CD4-positive, alpha-beta T cell (primary cell): ENCODE results near the gene NOPCHAP1. TPM values are rescaled to one million over a fixed set of nuclear protein-coding genes. Genes with fewer than 3 reads are reported as not detected.

Experiments
- ATAC-seq: fragments of 200-7000 bp; cut with Tn5 transposase; one replicate; pipeline ENCODE4 v1.10.0; 2022; ENCODE audit warnings: mild to moderate bottlenecking; ENCODE audit not compliant: poor library complexity
- CTCF ChIA-PET: fragments of 350-600 bp; sonication (Branson Sonifier 250); formaldehyde crosslinking; loops from one replicate; lab custom pipeline; 2021; ENCODE audit warnings: antibody characterized with exemption, inconsistent platforms; lab: Charles Lee
- POLR2A ChIA-PET: fragments of 350-600 bp; sonication (Branson Sonifier 250); formaldehyde crosslinking; loops from one replicate; lab custom pipeline; 2021; ENCODE audit warnings: antibody characterized with exemption, inconsistent platforms; lab: Charles Lee
- DNase-seq, 14 experiments: peaks; one replicate each; pipeline ENCODE4 v3.0.0-alpha.2; 2013 to 2020; ENCODE audit warnings: mixed read lengths in 2 of 14
- H3K27ac ChIP-seq, 2 donors: one replicate each; pipeline versions ENCODE4 v1.5.1 to v1.7.0; 2013; ENCODE audit warnings: low read length in 2 of 2, low read depth in 1 of 2, mild to moderate bottlenecking in 1 of 2
- H3K27me3 ChIP-seq, 2 experiments: 1 replicate in 1 of 2; 2 replicates in 1 of 2; pipeline versions ENCODE4 v1.6.1 to v1.7.0; 2013; ENCODE audit warnings: low read length in 2 of 2, control low read depth in 1 of 2, mild to moderate bottlenecking in 1 of 2, moderate library complexity in 1 of 2; ENCODE audit not compliant: insufficient read depth in 2 of 2, control insufficient read depth in 1 of 2
- H3K36me3 ChIP-seq: one replicate; pipeline ENCODE4 v1.6.1; 2013; ENCODE audit warnings: low read length, control low read depth; ENCODE audit not compliant: insufficient read depth
- H3K4me1 ChIP-seq: one replicate; pipeline ENCODE4 v1.6.1; 2013; ENCODE audit warnings: low read length, control low read depth; ENCODE audit not compliant: insufficient read depth
- H3K4me3 ChIP-seq: one replicate; pipeline ENCODE4 v1.5.1; 2013; ENCODE audit warnings: mild to moderate bottlenecking, low read length, moderate library complexity
- H3K9me3 ChIP-seq, 2 experiments: 1 replicate in 1 of 2; 2 replicates in 1 of 2; pipeline versions ENCODE4 v1.6.1 to v1.7.0; 2013; ENCODE audit warnings: low read length in 2 of 2, mild to moderate bottlenecking in 2 of 2, control low read depth in 1 of 2, moderate library complexity in 1 of 2; ENCODE audit not compliant: control insufficient read depth in 1 of 2, insufficient read depth in 1 of 2
- H3K27ac Mint-ChIP-seq: one replicate; pipeline ENCODE4 v1.8.0; 2020; ENCODE audit warnings: mixed read lengths
- H3K27me3 Mint-ChIP-seq: one replicate; pipeline ENCODE4 v1.8.0; 2021; ENCODE audit warnings: mixed read lengths
- H3K36me3 Mint-ChIP-seq: one replicate; pipeline ENCODE4 v1.8.0; 2021; ENCODE audit warnings: low read depth, mixed read lengths
- H3K4me1 Mint-ChIP-seq: one replicate; pipeline ENCODE4 v1.8.0; 2021; ENCODE audit warnings: low read depth, mixed read lengths
- H3K4me3 Mint-ChIP-seq: one replicate; pipeline ENCODE4 v1.8.0; 2020; ENCODE audit warnings: mild to moderate bottlenecking, mixed read lengths
- H3K9me3 Mint-ChIP-seq: one replicate; pipeline ENCODE4 v1.8.0; 2020; ENCODE audit warnings: mixed read lengths
- intact Hi-C, 2 experiments: fragments of 100-400 bp; cut with DNase I in 1 of 2; cut with micrococcal nuclease in 1 of 2; formaldehyde crosslinking; loops; one replicate each; pipeline versions ENCODE4 v1.15.1 to v1.9.0; 2023 to 2025; cut with DNase I, micrococcal nuclease
- polyA plus RNA-seq, 2 donors: library from polyadenylated mRNA; unstranded; fragments of 120-200 nt; gene quantifications; one replicate each; pipeline ENCODE4 v1.2.1, GENCODE V29; 2013
- total RNA-seq, 174 experiments: library from RNA in 2 of 174; stranded (reverse) in 2 of 174; gene quantifications; one replicate each; pipeline ENCODE4 v1.2.3 and lab custom pipeline; 2021 to 2026
- TF ChIP-seq, protein P1 (sequence below): fragments of 200-600 bp; IDR thresholded peaks from one replicate; pipeline ENCODE4 v1.8.0; 2022; ENCODE audit warnings: antibody characterized with exemption, mild to moderate bottlenecking

The NOPCHAP1 gene, protein sequence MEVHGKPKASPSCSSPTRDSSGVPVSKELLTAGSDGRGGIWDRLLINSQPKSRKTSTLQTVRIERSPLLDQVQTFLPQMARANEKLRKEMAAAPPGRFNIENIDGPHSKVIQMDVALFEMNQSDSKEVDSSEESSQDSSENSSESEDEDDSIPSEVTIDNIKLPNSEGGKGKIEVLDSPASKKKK
- 10 to 100 TPM; 10.1 to 11.8 TPM for total RNA-seq
- 10.3 TPM for polyA plus RNA-seq (2013, experiment 1 of 2)
- 15.6 TPM for polyA plus RNA-seq (2013, experiment 2 of 2)
- 10.0 to 96.8 (median 28.3) reads per million in 172 experiments for total RNA-seq (lab: John Stamatoyannopoulos, UW)

DNA sequence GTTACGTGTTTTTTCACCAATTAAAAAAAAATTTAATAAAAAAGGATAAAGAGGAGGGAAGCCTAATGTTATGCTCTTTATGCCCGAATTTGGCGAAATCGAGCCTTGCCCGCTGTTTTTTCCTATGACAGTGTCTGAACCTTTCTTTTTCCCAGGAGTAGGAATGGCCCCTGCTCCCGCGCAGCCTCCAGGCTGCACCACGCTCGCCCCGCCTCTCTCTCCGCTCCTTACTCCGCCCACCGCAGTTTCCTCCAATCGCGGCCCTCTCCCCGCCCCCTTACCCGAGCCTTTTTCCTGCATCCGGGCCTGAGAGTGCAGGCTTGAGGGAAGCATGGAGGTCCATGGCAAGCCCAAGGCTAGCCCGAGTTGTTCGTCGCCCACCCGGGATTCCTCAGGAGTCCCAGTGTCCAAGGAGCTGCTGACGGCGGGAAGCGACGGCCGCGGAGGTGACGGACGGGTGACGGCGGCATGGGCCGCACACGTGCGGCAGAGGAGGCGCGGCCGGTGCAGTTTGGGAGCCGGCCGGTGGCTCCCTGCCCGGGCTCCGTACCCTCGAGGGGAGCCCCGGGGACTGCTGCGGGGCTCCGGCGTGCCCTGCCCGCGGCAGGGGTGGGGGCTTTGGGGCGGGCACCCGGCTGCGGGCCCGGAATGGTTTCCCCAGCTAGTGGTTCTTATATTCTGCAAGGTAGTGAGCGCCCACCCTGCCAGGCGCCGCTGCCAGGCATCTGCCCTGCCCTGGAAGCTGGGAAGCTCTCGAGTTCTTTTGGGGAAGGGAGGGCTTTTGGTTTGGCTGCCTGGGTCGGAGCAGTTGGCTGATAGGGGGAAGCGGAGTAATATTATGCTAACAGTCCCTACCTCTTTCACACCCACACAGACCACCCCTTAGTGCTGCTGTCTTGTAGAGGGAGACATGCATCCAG is at the start of gene NOPCHAP1:
Gene NOPCHAP1 (plus strand): TSS at position 295 of the 920 bp plus-strand sequence. CDS start 37 bp downstream, at position 332.
- Mint-ChIP-seq H3K9me3 (no peaks in the 10 kb centered on the region), H3K36me3 (peaks cover 34% of the 10 kb centered on the region), H3K4me1 (peaks cover 39% of the 10 kb centered on the region), H3K4me3 (peak within 1 kb of the TSS; percentile 97), H3K27ac (peak within 1 kb of the TSS; percentile 68), H3K27me3 (peaks cover 4% of the 10 kb centered on the region)
- ChIA-PET CTCF (no interaction called here), POLR2A (interaction anchor here (0.6 to 0.8 kb wide), 2 partner anchors 52 to 771 kb away, joined by 3 to 5 read pairs; partner anchors contain the start of gene TXNRD1)
- Histone ChIP-seq H3K4me3 (peak within 1 kb of the TSS; percentile 73), H3K27me3 (no peaks in the 10 kb centered on the region), H3K27ac (no peak within 1 kb of the TSS), H3K4me1 (peaks cover 21% of the 10 kb centered on the region), H3K36me3 (peaks cover 9% of the 10 kb centered on the region), H3K9me3 (no peaks in the 10 kb centered on the region)
- TF ChIP-seq, protein P1, sequence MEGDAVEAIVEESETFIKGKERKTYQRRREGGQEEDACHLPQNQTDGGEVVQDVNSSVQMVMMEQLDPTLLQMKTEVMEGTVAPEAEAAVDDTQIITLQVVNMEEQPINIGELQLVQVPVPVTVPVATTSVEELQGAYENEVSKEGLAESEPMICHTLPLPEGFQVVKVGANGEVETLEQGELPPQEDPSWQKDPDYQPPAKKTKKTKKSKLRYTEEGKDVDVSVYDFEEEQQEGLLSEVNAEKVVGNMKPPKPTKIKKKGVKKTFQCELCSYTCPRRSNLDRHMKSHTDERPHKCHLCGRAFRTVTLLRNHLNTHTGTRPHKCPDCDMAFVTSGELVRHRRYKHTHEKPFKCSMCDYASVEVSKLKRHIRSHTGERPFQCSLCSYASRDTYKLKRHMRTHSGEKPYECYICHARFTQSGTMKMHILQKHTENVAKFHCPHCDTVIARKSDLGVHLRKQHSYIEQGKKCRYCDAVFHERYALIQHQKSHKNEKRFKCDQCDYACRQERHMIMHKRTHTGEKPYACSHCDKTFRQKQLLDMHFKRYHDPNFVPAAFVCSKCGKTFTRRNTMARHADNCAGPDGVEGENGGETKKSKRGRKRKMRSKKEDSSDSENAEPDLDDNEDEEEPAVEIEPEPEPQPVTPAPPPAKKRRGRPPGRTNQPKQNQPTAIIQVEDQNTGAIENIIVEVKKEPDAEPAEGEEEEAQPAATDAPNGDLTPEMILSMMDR = no peak
- intact Hi-C loops = loop anchor here (1.0 to 10.0 kb wide), 5 partner anchors 27 to 1319 kb away; partner anchors contain the start of genes SLC41A2 (in 2 of the 2), NT5DC3 (in 1 of the 2) and TCP11L2 (in 1 of the 2)
- DNase-seq = peak; percentile 62 to 89 (median 80)
- ATAC-seq = peak; percentile 99

DNA sequence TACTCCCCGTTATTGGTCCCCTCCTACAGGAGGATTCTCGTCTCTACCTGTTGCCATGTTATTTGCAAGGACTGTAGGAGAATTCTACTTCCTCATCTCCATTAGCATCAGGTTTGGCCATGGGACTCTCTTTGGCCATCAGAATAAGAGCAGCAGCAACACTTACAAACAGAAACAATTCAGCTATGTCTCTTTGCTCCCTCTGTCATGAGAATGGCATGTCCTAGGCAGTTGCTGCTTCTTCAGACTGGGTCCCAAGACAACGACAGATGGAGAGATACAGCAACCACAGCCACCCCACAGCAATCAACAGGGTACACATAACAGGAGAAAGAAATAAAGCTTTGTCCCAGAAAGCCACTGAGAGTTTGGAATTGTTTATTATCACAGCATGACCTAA is 47.7 kb upstream of the NOPCHAP1 start:
- H3K27ac Mint-ChIP-seq = no peak overlapping the region
- ATAC-seq (no peak), DNase-seq (no peak)
- no peaks in the 10 kb centered on the region for H3K4me1 Mint-ChIP-seq
- intact Hi-C loops = no loop called here
- H3K4me1 ChIP-seq = no peaks in the 10 kb centered on the region
- no peaks in the 10 kb centered on the region for H3K36me3 Mint-ChIP-seq
- H3K27ac ChIP-seq = no peak overlapping the region
- H3K27me3 ChIP-seq = no peaks in the 10 kb centered on the region
- TF ChIP-seq, protein P1 = no peak
- H3K4me3 ChIP-seq = no peak overlapping the region
- H3K27me3 Mint-ChIP-seq = no peaks in the 10 kb centered on the region
- POLR2A ChIA-PET = no interaction called here
- H3K9me3 ChIP-seq = no peaks in the 10 kb centered on the region
- H3K9me3 Mint-ChIP-seq = no peaks in the 10 kb centered on the region
- no peaks in the 10 kb centered on the region for H3K36me3 ChIP-seq
- H3K4me3 Mint-ChIP-seq = no peak overlapping the region
- CTCF ChIA-PET = no interaction called here

DNA sequence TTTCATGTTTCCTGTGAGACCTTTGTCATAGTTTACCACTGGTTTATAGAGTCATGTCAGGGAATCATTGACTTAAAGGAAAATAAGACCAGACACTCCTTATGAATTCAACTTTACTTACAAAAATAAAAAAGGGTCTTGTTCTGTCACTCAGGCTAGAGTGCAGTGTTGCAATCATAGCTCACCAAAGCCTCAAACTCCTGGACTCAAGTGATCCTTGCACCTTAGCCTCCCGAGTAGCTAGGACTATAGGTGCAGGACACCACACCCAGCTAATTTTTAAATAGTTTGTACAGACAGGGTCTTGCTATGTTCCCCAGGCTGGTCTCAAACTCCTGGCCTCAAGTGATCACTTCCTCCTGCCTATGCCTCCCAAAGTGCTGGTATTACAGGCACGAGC is 47.0 kb upstream of the NOPCHAP1 start:
- no peak overlapping the region for H3K4me3 ChIP-seq
- no peak overlapping the region for H3K27ac ChIP-seq
- H3K27me3 ChIP-seq = no peaks in the 10 kb centered on the region
- no peaks in the 10 kb centered on the region for H3K36me3 Mint-ChIP-seq
- no peaks in the 10 kb centered on the region for H3K4me1 Mint-ChIP-seq
- no peak overlapping the region for H3K4me3 Mint-ChIP-seq
- H3K36me3 ChIP-seq = no peaks in the 10 kb centered on the region
- CTCF ChIA-PET = no interaction called here
- DNase-seq (no peak), ATAC-seq (no peak)
- no peaks in the 10 kb centered on the region for H3K27me3 Mint-ChIP-seq
- H3K9me3 Mint-ChIP-seq = no peaks in the 10 kb centered on the region
- POLR2A ChIA-PET = no interaction called here
- H3K27ac Mint-ChIP-seq = no peak overlapping the region
- intact Hi-C loops = no loop called here
- H3K9me3 ChIP-seq = no peaks in the 10 kb centered on the region
- H3K4me1 ChIP-seq = no peaks in the 10 kb centered on the region
- TF ChIP-seq, protein P1 = no peak
